ENCODE measurements around the gene KRTAP20-4. TPM values are rescaled to one million over a fixed set of nuclear protein-coding genes. Genes with fewer than 3 reads are reported as not detected.

KRTAP20-4 gene
- total RNA-seq (ENCODE audit: low replicate concordance) = not detected in 2 replicates

GRCh38 chr21:30620522-30620921 is at the start of gene KRTAP20-4:
TSS of gene KRTAP20-4 (plus strand) at chr21:30620627.
- peaks cover 15% of the 10 kb centered on the region for H3K9me3 ChIP-seq (ENCODE audit: low read depth)
- DNase-seq (ENCODE audit: low spot score) = no peak
- no peaks in the 10 kb centered on the region for H3K36me3 ChIP-seq
- no peaks in the 10 kb centered on the region for H3K79me2 ChIP-seq (ENCODE audit: low read depth)
- H3K4me1 ChIP-seq = no peaks in the 10 kb centered on the region
- H2AFZ ChIP-seq (replicated peaks) = no peak within 1 kb of the TSS
- H3K4me2 ChIP-seq = no peak within 1 kb of the TSS
- H3F3A ChIP-seq (ENCODE audit: low read depth) = no peaks in the 10 kb centered on the region
- H3K27ac ChIP-seq = no peak within 1 kb of the TSS
- no peak for TF ChIP-seq EZH2 (IDR thresholded peaks at IDR 0.05)
- TF ChIP-seq CTCF (IDR thresholded peaks at IDR 0.05) = no peak
- TF ChIP-seq EZH2phosphoT487 (IDR thresholded peaks at IDR 0.05) = no peak
- H4K20me1 ChIP-seq (ENCODE audit: low read depth) = no peaks in the 10 kb centered on the region
- H3K27me3 Mint-ChIP-seq (ENCODE audit: insufficient read depth, low read depth) = peaks cover 2% of the 10 kb centered on the region
- no peaks in the 10 kb centered on the region for H3K36me3 Mint-ChIP-seq
- H3K4me3 Mint-ChIP-seq = no peak within 1 kb of the TSS
- H3K27ac Mint-ChIP-seq = no peak within 1 kb of the TSS
- H3K4me1 Mint-ChIP-seq = no peaks in the 10 kb centered on the region
- H3K9ac ChIP-seq = no peak within 1 kb of the TSS
- H3K27me3 ChIP-seq = no peaks in the 10 kb centered on the region
- peaks cover 3% of the 10 kb centered on the region for H3K9me3 Mint-ChIP-seq
- H3K4me3 ChIP-seq = no peak within 1 kb of the TSS

GRCh38 chr21:30577766-30578165 is 42.7 kb upstream of the KRTAP20-4 start:
- Mint-ChIP-seq H3K4me1 (peaks cover under 1% of the 10 kb centered on the region), H3K36me3 (no peaks in the 10 kb centered on the region), H3K4me3 (no peak overlapping the region), H3K9me3 (no peaks in the 10 kb centered on the region), H3K27ac (no peak overlapping the region), H3K27me3 (ENCODE audit: insufficient read depth, low read depth) (no peaks in the 10 kb centered on the region)
- H3K4me2 ChIP-seq = no peak overlapping the region
- H3K9me3 ChIP-seq (ENCODE audit: low read depth) = no peaks in the 10 kb centered on the region
- no peak overlapping the region for H3K4me3 ChIP-seq
- no peaks in the 10 kb centered on the region for H3K79me2 ChIP-seq (ENCODE audit: low read depth)
- TF ChIP-seq CTCF (IDR thresholded peaks at IDR 0.05) (no peak), EZH2 (IDR thresholded peaks at IDR 0.05) (no peak), EZH2phosphoT487 (IDR thresholded peaks at IDR 0.05) (no peak)
- no peak overlapping the region for H3K27ac ChIP-seq
- H3K4me1 ChIP-seq = peaks cover 10% of the 10 kb centered on the region
- no peaks in the 10 kb centered on the region for H3K27me3 ChIP-seq
- H3K36me3 ChIP-seq = no peaks in the 10 kb centered on the region
- H4K20me1 ChIP-seq (ENCODE audit: low read depth) = no peaks in the 10 kb centered on the region
- H3K9ac ChIP-seq = no peak overlapping the region
- no peak overlapping the region for H2AFZ ChIP-seq (replicated peaks)
- DNase-seq (ENCODE audit: low spot score) = no peak
- H3F3A ChIP-seq (ENCODE audit: low read depth) = no peaks in the 10 kb centered on the region

GRCh38 chr21:30579346-30579745 is 41.1 kb upstream of the KRTAP20-4 start:
- Histone ChIP-seq H3K79me2 (ENCODE audit: low read depth) (no peaks in the 10 kb centered on the region), H2AFZ (replicated peaks) (no peak overlapping the region), H3K27ac (peak overlapping the region; percentile 76), H3K27me3 (no peaks in the 10 kb centered on the region), H3K36me3 (no peaks in the 10 kb centered on the region), H3K4me1 (peaks cover 14% of the 10 kb centered on the region), H3K9ac (no peak overlapping the region), H3K9me3 (ENCODE audit: low read depth) (peaks cover 7% of the 10 kb centered on the region), H4K20me1 (ENCODE audit: low read depth) (no peaks in the 10 kb centered on the region), H3K4me2 (no peak overlapping the region), H3F3A (ENCODE audit: low read depth) (no peaks in the 10 kb centered on the region), H3K4me3 (no peak overlapping the region)
- H3K9me3 Mint-ChIP-seq = no peaks in the 10 kb centered on the region
- H3K36me3 Mint-ChIP-seq = no peaks in the 10 kb centered on the region
- H3K4me1 Mint-ChIP-seq = peaks cover 8% of the 10 kb centered on the region
- no peak overlapping the region for H3K4me3 Mint-ChIP-seq
- H3K27ac Mint-ChIP-seq = no peak overlapping the region
- TF ChIP-seq CTCF (IDR thresholded peaks at IDR 0.05) (no peak), EZH2 (IDR thresholded peaks at IDR 0.05) (no peak), EZH2phosphoT487 (IDR thresholded peaks at IDR 0.05) (no peak)
- no peaks in the 10 kb centered on the region for H3K27me3 Mint-ChIP-seq (ENCODE audit: insufficient read depth, low read depth)
- DNase-seq (ENCODE audit: low spot score) = peak; percentile 33

Measured in neural progenitor cell (in vitro differentiated cells).